Activated CD4-positive, alpha-beta T cell treated with anti-CD3 and anti-CD28 coated beads for 1 hour (primary cell): ENCODE data around the gene APOA5.
A peak's percentile ranks its signal among the peaks of the same experiment; 100 is the strongest.

Source experiments
- DNase-seq: peaks from one replicate; pipeline ENCODE4 v3.0.0-alpha.2; 2020

APOA5 gene

DNA sequence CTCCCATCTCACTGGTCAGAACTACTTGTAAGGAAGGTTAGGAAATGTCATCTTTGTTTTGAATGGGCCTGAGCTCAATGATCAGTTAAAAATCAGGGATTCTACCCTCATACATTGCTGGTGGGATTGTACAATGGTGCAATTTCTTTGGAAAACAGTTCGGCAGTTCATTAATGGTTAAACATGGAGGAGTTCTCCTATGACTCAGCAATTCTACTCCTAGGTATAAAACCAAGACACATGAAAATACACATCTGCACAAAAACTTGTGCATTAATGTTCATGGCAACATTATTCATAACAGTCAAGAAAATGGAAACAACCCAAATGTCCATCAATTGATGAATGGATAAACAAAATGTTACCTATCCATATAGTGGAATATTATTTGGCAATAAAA, 4.9 kb upstream of the APOA5 start:
- DNase-seq: no peak

DNA sequence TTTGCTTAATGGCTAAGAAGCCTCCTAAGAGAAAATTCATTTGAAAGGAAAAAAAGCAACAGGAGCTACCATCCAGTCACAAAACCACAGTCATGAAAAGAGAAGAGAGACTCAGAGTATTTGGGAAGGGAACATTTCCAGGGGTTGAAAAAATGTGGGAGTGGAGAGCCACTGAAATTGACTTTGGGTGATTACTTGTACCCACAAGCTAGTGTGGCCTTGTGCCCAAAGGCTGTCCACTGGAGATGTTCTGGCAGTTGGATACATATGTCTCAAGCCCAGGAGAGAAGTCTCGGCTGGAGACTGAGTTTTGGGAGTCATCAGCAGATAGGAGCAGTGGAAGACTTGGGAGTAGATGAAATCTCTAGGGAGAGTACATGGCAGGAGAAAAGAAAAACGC, 3.2 kb upstream of the APOA5 start:
- DNase-seq: no peak

GRCh38 chr11:116793772-116794097, 2.1 kb upstream of the APOA5 start:
- DNase-seq: no peak

DNA sequence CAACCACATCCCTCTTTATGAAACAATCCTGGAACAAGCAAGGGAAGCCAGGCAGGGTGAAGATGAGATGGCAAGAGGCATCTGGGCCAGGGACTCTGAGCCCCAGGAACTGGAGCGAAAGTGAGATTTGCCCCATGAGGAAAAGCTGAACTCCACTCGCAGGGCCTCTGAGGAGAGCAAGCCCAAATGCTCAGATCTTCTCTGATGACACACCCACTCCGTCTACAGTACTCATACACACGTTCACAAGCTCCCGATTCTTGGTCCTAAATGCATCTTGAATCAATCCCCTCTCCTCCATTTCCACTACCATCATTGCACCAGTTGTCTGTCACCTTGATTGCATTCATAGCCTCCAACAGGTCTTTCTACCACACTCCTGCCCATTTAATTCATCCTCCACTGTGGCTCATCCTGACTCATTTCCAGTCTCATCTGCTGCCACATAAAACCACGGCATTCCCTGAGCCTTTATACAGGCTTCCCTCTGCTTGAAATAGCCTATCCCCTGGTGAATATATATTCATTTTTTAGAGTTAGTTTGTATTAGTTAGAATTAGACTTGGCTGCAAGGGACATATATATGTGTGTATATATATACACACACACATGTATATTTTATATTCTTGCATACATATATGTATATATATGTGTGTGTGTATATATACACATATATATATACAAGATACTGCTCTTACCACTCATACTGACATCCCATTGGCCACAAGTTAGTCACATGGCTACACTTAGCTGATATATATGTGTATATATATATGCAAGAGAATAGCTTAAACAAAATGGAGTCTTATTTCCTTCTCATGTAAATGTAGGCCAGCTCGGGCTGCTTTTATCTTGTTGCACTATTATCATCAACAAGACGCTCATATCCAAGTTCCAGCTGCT, 1.4 kb upstream of the APOA5 start:
- DNase-seq: no peak

DNA sequence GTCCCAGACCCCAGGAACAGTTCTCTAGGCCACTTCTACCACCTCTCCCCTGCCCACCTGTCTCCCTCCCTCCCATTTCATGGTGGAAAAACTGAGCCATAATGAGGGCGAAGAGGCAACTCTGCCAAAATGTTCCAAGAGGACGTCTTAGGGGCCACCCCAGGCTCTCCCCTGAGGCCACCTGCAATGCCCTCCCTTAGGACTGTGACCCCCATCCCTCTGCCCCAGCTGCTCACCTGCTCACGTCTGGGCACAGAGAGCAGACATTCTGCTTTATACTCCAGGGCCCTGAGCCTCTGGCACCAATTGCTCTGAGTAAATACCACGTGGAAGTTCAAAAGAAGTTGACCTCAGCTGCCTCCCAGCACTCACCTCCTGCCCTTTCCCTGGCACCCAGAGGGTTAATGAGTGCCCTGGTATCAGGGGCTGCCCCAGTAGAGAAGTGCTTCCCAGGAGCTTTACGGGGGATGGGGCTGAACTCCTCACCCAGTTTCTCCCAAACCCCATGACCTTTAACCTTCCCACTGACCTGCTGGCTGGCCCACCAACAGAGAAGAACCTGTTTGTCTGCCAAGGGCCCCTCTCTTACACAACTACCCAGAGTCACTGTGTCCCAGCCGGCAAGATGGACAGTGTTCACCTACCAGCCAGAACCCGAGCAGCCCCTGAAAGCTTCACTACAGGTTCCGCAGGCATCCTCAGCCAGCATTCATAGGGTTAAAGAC, 627 bp upstream of the APOA5 start:
- DNase-seq: no peak

- peak; percentile 59 for DNase-seq
Observed at GRCh38 chr11:116791002-116791812, 472 bp downstream of the APOA5 start.

DNA sequence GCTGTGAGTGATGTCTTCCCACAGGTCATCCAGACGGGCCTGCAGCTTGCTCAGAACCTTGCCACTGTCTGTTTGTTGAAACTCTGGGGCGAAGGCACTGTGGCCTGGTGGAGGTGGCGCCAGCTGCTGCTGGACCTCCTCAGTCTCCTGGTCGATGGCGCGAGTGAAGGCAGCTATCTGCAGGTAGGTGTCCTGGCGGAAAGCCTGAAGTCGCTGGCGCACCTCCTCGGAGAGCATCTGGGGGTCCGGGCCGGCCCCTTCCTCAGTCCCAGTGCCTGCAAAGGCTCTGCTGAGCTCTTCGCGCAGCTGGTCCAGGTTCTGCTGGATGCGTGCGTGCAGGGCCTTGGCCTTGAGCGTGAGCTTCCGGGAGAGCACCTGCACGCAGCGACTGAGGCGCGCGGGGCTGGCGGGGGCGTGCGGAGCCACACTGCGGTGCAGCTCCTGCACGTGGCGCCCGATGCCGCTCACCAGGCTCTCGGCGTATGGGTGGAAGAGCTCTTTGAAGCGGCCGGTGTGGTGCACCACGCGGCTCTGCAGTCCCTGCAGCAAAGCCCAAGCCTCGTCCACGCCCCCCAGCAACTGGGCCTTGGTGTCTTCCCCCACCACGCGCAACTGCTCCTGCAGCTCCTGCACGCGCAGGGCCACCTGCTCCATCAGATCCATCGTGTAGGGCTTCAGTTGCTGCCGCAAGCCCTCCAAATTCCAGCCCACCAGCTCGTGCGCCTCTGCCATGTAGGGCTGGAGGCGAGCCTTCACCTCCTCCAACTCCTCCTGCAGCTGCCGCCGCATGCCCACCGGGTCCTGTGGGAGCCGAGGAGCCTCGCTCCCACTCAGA, 1.3 kb downstream of the APOA5 start:
- no peak for DNase-seq

DNA sequence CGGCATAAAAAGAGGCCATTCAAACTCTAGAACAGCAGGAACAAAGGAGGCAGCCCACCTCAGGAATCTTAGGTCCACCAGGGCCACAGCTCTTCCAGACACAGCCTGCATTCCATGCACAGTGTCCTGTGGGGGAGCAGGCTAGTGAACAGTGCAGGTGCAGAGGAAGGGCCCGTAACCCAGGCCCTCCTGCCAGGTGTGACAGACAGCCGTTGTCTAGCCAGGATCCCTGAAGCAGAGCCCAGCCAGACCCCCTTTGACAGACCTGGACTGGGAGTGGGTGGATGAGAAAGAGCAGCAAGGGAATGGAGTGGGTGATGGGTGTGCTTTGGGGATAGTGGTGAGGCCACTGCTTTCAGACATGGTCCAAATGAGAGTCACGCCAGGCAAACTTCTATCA, 2.7 kb downstream of the APOA5 start:
- no peak for DNase-seq

- no peak for DNase-seq
Observed at GRCh38 chr11:116788534-116788933, 3.1 kb downstream of the APOA5 start.

DNA sequence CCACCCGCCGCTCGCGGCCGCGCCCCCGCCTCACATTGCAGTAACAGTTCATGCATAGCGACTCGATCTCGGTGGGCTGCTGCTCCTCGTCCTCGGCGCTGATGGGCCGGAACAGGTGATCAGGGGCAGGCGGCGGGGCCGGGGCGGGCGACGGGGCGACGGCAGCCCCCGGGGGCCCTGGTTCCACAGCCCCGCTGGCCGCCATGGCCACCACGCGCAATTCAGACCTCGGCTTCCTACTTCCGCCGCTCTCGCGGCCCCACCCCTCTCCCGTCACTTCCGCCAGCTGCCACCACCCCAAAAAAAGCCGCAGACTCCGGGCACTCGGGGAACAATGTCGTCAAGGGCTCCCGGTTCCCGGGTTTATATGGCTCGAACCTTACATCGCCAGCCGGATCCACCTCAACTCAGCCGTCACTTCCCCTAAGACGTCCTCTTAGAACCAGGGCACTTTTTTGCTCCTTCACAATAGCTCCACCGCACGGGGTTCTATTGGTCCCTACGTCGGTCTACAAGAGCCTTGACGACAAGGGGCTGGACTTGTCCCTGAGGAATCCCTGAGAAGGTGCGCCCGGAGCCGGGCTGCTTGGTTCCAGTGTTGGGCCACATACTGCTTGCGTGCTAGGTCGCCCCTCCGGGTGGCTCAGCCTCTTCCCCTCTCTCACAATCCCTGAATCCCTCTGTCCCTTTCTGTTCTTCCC, 3.7 kb downstream of the APOA5 start, which contains the start of gene ZPR1:
Gene ZPR1, minus strand, starts transcription at position 238 of the 701 bp plus-strand sequence. Its CDS starts 33 bp downstream, at position 205.
- DNase-seq: peak; percentile 75

- DNase-seq: no peak
Observed at GRCh38 chr11:116787436-116787785, 4.3 kb downstream of the APOA5 start.

DNA sequence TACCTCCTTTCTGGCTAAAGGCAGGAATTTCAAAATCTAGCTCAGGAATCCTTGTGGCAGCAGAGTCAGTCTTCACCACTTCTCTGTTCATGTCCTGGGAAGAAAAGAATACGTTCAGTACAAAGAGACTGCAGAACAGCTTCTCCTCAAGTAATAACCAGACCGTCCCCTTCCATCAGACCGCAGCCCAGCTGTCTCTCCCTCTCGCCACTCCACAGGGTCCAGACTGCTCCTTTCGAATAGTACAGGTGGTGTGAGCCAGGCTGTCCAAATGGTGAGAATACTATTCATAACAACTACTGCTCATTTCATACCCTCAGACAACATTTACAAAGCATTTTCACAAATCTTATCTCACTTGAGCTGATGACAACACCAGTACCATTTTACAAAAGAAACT, 4.7 kb downstream of the APOA5 start:
- DNase-seq: no peak

DNA sequence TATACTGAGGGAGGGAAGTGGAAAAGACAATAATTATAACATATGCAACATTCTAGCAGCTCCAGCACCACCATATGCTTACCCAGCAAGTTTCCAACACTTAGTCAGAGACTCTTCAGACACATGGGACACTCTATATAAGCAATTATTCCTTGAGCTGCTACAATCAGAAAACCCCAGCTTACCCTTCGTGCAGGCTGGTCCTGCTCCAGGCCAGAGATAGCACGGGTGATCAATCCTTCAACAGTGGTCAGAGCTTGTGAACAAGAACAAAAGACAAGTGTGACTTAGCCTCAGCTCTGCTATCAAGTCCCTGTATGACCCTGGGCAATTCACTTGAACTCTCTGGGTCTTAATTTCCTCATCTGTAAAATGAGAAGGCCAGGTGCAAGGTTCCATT, 5.4 kb downstream of the APOA5 start:
- DNase-seq: no peak

- DNase-seq: no peak
Observed at GRCh38 chr11:116782728-116783127, 9.0 kb downstream of the APOA5 start.

DNA sequence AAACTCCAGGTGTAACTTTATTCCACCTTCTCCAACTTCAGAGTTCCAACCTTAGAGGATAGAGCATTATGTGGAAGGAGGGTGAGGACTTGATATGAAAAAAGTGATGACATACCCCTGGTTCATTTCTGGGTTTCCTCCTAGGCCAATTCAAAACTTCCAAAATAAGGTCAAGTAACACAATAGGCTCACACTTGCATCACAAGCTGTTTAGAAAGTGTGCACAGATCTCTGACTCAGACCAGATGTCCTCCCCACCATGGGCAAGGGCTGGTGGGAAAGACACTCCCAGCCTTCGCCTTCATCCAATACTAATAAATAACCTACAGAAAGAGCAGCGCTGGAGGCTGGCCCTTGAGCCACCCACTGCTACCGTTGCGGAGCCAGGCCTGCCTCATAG, 13.1 kb downstream of the APOA5 start:
- DNase-seq: no peak

DNA sequence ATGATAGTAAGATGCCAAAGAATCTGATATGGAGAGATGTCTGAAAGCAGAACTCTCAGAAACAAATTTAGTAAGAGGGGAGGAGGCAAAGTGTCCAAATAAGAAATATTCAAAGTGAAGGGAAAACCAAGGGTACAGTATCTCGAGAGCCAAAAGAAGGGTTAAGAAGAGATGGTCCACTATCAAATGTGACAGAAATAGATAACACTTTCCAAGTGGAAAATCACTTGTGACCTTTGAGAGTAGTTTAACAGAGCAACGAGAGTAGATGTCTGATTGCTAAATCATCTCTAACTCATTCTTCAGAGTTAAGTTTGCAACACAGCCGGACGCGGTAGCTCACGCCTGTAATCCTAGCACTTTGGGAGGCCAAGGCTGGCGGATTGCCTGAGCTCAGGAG, 14.6 kb downstream of the APOA5 start:
- no peak for DNase-seq

DNA sequence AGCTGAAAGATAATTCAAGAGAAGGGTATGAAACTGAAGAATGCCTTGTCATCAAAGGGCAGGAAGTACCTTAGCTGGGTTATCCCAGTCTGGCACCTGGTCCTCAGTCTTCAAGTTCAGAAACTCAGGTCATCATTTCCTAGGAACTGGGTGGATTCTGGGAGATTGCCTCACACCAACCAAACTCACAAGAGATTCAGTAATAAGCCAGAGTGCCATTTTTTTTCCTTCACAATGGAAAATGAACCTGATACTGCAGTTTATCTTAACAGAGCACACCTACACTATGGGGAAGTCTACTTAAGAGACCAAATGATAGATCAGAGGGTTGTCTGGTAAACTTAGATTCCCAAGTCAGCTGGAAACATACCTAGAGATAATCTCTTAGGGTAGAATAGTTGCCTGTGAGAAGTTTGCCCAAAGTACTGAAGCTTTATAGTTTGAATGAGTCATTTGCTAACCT, 15.1 kb downstream of the APOA5 start:
- no peak for DNase-seq

GRCh38 chr11:116775975-116776374, 15.7 kb downstream of the APOA5 start:
- DNase-seq: no peak

DNA sequence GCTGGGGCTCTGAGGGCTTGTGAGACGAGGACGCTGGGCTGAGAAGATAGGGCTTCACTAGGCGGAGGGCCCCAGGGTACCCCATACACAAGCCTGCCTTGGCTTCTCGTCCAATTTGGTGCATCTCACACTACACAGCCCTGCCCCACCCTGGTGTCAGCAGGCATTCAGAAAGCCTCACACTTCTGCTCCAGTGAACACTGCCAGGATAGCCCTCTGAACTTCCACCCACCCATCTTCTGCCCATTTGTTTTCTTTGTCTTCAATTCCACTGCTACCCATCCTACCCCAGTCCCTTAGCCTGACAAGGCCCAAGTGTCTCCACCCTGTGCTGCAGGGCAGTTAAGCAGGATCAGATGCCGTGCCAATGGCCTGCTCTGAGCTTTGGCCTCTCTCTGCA, 17.0 kb downstream of the APOA5 start:
- DNase-seq: no peak

- no peak for DNase-seq
Observed at GRCh38 chr11:116773203-116774097, 18.2 kb downstream of the APOA5 start.
